Right lobe of liver (tissue), 6 donors: Measurements from ENCODE around the gene FAM98B. TPM values are rescaled to one million over a fixed set of nuclear protein-coding genes. Genes with fewer than 3 reads are reported as not detected.

Experiments used
- ATAC-seq, 4 donors: fragments of 200-7000 bp; cut with Tn5 transposase; one replicate each; pipeline ENCODE4 v1.9.1; 2020; ENCODE audit warnings: mild to moderate bottlenecking in 4 of 4, moderate library complexity in 4 of 4
- DNase-seq, 3 donors: peaks; one replicate each; pipeline ENCODE4 v3.0.0-alpha.2; 2020
- H3K27ac ChIP-seq, 3 donors: fragments of 200-600 bp; one replicate each; pipeline ENCODE4 v1.8.0; 2022
- H3K27me3 ChIP-seq, 2 donors: fragments of 200-600 bp; one replicate each; pipeline ENCODE4 v1.8.0; 2022
- H3K36me3 ChIP-seq, 4 donors: fragments of 200-600 bp; sonication (generic) in 1 of 4; one replicate each; pipeline versions ENCODE4 v1.5.1 to v1.8.0; 2017 to 2022; ENCODE audit warnings: control low read depth in 1 of 4
- H3K4me1 ChIP-seq, 4 donors: fragments of 200-600 bp; sonication (generic) in 1 of 4; one replicate each; pipeline versions ENCODE4 v1.5.1 to v1.8.0; 2017 to 2022; ENCODE audit warnings: control low read depth in 1 of 4
- H3K4me3 ChIP-seq, 3 donors: fragments of 200-600 bp; one replicate each; pipeline ENCODE4 v1.8.0; 2022
- H3K9me3 ChIP-seq, 4 donors: fragments of 200-600 bp; sonication (generic) in 1 of 4; one replicate each; pipeline versions ENCODE4 v1.5.1 to v1.8.0; 2017 to 2022; ENCODE audit warnings: control low read depth in 1 of 4
- CTCF ChIP-seq, 4 donors: fragments of 200-600 bp in 3 of 4; fragments of 450-650 bp in 1 of 4; IDR thresholded peaks; one replicate each; pipeline versions ENCODE4 v1.5.1 to v1.8.0; 2016 to 2022; ENCODE audit warnings: antibody characterized with exemption in 4 of 4, mild to moderate bottlenecking in 2 of 4
- POLR2A ChIP-seq: fragments of 450-650 bp; IDR thresholded peaks from one replicate; pipeline ENCODE4 v1.6.1; 2017; ENCODE audit warnings: antibody characterized with exemption, mild to moderate bottlenecking
- WGBS: methylation state at CpG from one replicate; pipeline ENCODE4 v1.1.6; 2018; ENCODE audit warnings: low coverage, low lambda C conversion rate; ENCODE audit not compliant: insufficient coverage; ENCODE audit errors: missing lambda C conversion rate; 5-methylcytosine and 5-hydroxymethylcytosine counted together
- intact Hi-C, 2 donors: fragments of 100-400 bp; cut with DNase I; formaldehyde crosslinking; loops; one replicate each; pipeline versions ENCODE4 v1.11.2 to v1.14.1; 2022
- total RNA-seq, 6 experiments: library from RNA; depleted of rRNA in 2 of 6; stranded (reverse); fragments of >200 nt in 2 of 6; fragmentation: NEBNext Ultra II Directional in 3 of 6; extraction: Animal tissue kit (Norgen Biotek cat#: 25700) in 3 of 6; gene quantifications; one replicate each; pipeline versions ENCODE4 v1.1.0 to v1.2.4, GENCODE V29; 2016 to 2023
- donor health status: DM: no; HTN: yes; CAD: no.
- donor health status: DM: no; HTN: no; CAD: no.
- donor health status: DM: no; HTN: no; CAD: no.
- donor health status: DM: no; HTN: yes; CAD: no.
- donor health status: DM: no; HTN: yes; CAD: no.

Gene FAM98B
- total RNA-seq, 6 experiments from 2014 or later: 2.6 to 7.6 (median 5.5) TPM

GRCh38 chr15:38490242-38490922, 36.5 kb downstream of the FAM98B start:
- TF ChIP-seq CTCF (IDR thresholded peaks at IDR 0.05): no peak
- no peak for TF ChIP-seq POLR2A
- intact Hi-C loops: no loop called here
- Histone ChIP-seq H3K27ac (no peak overlapping the region), H3K36me3 (no peaks in the 10 kb centered on the region), H3K27me3 (no peaks in the 10 kb centered on the region), H3K9me3 (no peaks in the 10 kb centered on the region), H3K4me3 (no peak overlapping the region), H3K4me1 (no peaks in the 10 kb centered on the region)
- DNase-seq: no peak
- ATAC-seq: no peak
- 68% methylated on average over 3 of the region's 3 CpGs for WGBS

- DNase-seq (no peak), ATAC-seq (no peak)
- Histone ChIP-seq H3K27ac (no peak overlapping the region), H3K9me3 (no peaks in the 10 kb centered on the region), H3K4me3 (no peak overlapping the region), H3K27me3 (no peaks in the 10 kb centered on the region), H3K36me3 (no peaks in the 10 kb centered on the region), H3K4me1 (no peaks in the 10 kb centered on the region)
- TF ChIP-seq CTCF (IDR thresholded peaks at IDR 0.05) (no peak), POLR2A (no peak)
- 100% methylated on average over 1 of the region's 1 CpG for WGBS
- intact Hi-C loops: no loop called here
Measured at GRCh38 chr15:38496151-38496550, 42.2 kb downstream of the FAM98B start.

- intact Hi-C loops: no loop called here
- H3K4me1 ChIP-seq: no peaks in the 10 kb centered on the region
- no peak overlapping the region for H3K27ac ChIP-seq
- H3K36me3 ChIP-seq: no peaks in the 10 kb centered on the region
- DNase-seq (no peak), ATAC-seq (no peak)
- no peaks in the 10 kb centered on the region for H3K27me3 ChIP-seq
- no CpG with 5 or more reads among the region's 1 CpG for WGBS
- no peaks in the 10 kb centered on the region for H3K9me3 ChIP-seq
- TF ChIP-seq CTCF (IDR thresholded peaks at IDR 0.05) (no peak), POLR2A (no peak)
- no peak overlapping the region for H3K4me3 ChIP-seq
Measured at GRCh38 chr15:38499651-38500050, 45.7 kb downstream of the FAM98B start.

- TF ChIP-seq POLR2A (no peak), CTCF (IDR thresholded peaks at IDR 0.05) (no peak)
- intact Hi-C loops: no loop called here
- ATAC-seq (no peak), DNase-seq (no peak)
- no peak overlapping the region for H3K27ac ChIP-seq
- 84% methylated on average over 2 of the region's 2 CpGs for WGBS
- no peaks in the 10 kb centered on the region for H3K36me3 ChIP-seq
- H3K27me3 ChIP-seq: no peaks in the 10 kb centered on the region
- H3K4me3 ChIP-seq: no peak overlapping the region
- no peaks in the 10 kb centered on the region for H3K9me3 ChIP-seq
- H3K4me1 ChIP-seq: no peaks in the 10 kb centered on the region
Measured at GRCh38 chr15:38503496-38503895, 49.6 kb downstream of the FAM98B start.
